ENCODE measurements around the gene FBRS. TPM values are rescaled to one million over a fixed set of nuclear protein-coding genes. Genes with fewer than 3 reads are reported as not detected.
"Not testable (repeated sequence)": the region's sequence is repeated elsewhere in the genome, so short reads cannot be mapped to it uniquely, and the experiment has no call there.

The FBRS gene
- total RNA-seq, 2 experiments from 2014 or later, result 83.8 to 84.8 TPM

DNA sequence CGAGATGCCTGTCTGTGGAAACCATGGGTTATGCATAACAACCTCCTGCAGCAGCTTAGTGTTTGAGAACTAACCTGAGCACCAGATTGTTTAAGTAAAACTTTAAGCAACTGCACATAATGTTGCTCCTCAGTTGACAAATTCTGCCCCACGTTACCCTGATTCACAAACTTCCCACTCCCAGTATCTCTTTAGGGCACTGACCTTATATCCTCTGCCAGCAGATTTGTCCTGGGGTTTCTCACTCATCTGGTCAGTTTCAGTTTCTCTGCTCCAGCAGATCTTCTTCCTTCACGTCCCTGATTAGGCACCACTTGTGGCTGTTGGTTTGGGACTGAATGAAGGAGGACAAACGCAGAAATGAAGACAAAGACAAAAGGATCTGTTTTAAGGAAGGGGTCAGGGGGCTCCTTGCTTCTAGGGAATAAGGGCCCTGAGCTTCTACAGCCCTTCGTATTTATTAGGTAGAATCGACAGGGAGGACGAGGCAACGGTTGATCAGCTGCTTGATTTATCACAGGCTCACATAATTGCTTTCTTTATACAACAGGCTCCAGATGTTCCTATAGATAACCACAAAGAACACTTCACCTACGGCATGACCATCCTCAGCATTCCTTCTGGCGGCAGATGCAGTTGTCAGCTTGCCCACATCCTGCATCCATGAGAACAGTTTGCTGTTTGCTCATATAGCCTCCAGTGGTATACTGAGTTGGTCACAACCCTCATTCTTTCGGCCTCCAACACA is 34.5 kb upstream of the FBRS start:
- Mint-ChIP-seq H3K27me3 (ENCODE audit: low read depth) (no peaks in the 10 kb centered on the region), H3K27ac (no peak overlapping the region), H3K4me1 (ENCODE audit: low read depth) (peaks cover 5% of the 10 kb centered on the region), H3K36me3 (ENCODE audit: low read depth) (no peaks in the 10 kb centered on the region), H3K4me3 (no peak overlapping the region), H3K9me3 (no peaks in the 10 kb centered on the region)
- CTCF ChIA-PET, result interaction anchor here (1.3 to 7.8 kb wide), 2 partner anchors 8 to 25 kb away, joined by 3 to 51 read pairs; no protein-coding TSS in a partner anchor
- no peak for DNase-seq
- intact Hi-C loops (cut with micrococcal nuclease), result no loop called here

DNA sequence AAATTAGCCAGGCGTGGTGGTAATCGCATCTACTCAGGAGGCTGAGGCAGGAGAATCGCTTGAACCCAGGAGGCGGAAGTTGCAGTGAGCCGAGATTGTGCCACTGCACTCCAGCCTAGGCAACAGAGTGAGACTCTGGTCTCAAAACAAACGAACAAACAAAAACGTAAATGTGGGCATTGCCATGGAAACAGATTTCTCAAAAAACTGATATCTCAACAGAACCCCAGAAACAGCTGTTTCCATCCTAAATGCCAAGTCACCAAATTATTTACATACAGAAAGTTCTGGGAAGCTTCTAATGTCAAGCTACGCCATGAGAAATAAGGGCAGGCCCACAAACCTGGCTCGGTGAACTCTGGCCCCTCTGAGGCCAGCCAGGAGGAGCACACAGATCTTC is 32.0 kb upstream of the FBRS start:
- Mint-ChIP-seq H3K9me3 (no peaks in the 10 kb centered on the region), H3K36me3 (ENCODE audit: low read depth) (no peaks in the 10 kb centered on the region), H3K27me3 (ENCODE audit: low read depth) (no peaks in the 10 kb centered on the region), H3K4me1 (ENCODE audit: low read depth) (peaks cover 6% of the 10 kb centered on the region), H3K27ac (no peak overlapping the region), H3K4me3 (no peak overlapping the region)
- CTCF ChIA-PET, result interaction anchor here (7.8 kb wide), 1 partner anchor 11 kb away, joined by 51 read pairs; no protein-coding TSS in a partner anchor
- intact Hi-C loops (cut with micrococcal nuclease), result no loop called here
- DNase-seq, result no peak

DNA sequence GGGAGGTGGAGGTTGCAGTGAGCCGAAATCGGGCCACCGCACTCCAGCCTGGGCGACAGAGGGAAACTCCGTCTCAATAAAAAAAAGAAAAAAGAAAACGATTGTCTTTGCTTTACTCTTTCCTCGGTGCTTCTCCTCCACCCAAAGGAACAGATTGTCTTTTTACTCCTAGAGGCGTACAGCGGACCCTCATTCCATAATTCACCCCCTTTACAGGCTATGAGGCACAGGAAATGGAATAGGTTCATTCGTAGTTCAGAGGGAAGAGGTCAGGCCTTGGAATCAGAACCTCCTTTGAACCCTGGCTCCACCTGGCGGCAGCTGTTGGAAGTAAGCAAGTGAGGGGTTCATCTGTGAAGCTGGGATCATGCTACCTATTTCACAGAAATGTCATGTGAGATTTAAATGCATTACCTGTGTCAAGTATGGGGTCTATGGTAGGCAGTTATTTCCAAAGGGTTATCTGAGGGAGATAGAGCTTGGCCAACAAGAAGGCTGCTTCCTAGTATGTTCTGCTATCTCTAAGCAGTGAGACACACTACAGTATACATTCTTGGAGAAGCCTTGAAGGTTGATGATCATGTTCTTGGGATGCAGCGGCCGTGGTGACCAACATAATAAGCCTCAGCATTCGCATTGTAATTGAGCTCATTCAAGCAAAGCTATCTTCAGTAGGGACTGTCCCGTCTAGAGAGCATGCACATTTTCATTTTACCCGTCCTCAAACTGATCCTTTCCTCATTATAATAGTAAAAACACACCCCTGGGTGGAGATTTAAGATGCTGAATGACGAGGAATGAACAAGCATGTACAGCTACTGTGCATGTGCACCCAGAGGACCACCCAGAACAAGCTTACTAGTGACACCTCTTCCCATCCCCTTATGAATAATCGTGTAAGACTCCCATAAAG is 29.3 kb upstream of the FBRS start:
- intact Hi-C loops (cut with micrococcal nuclease), result loop anchor here (1.0 kb wide), 1 partner anchor 199 kb away; the partner anchor contains the start of gene DCTPP1
- H3K27me3 Mint-ChIP-seq (ENCODE audit: low read depth), result no peaks in the 10 kb centered on the region
- H3K4me3 Mint-ChIP-seq, result peak overlapping the region; percentile 55
- peak overlapping the region; percentile 82 for H3K27ac Mint-ChIP-seq
- CTCF ChIA-PET, result interaction anchor here (0.6 to 7.8 kb wide), 29 partner anchors 9 to 514 kb away, joined by 3 to 51 read pairs (median 4); partner anchors contain the start of genes CD2BP2, DCTPP1, PRR14 and ZNF689
- H3K4me1 Mint-ChIP-seq (ENCODE audit: low read depth), result peaks cover 8% of the 10 kb centered on the region
- H3K36me3 Mint-ChIP-seq (ENCODE audit: low read depth), result no peaks in the 10 kb centered on the region
- DNase-seq, result peak; percentile 97
- no peaks in the 10 kb centered on the region for H3K9me3 Mint-ChIP-seq

DNA sequence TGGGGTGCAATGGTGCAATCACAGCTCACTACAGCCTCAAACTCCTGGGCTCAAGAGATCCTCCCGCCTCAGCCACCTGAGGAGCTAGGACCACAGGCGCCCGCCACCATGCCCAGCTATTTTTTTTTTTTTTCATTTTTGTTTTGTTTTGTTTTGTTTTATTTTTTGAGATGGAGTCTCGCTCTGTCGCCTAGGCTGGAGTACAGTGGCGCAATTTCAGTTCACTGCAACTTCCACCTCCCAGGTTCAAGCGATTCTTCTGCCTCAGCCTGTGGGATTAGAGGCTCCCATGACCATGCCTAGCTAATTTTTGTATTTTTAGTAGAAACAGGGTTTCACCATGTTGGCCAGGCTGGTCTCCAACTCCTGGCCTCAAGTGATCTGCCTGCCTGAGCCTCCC is 25.8 kb upstream of the FBRS start:
- H3K27me3 Mint-ChIP-seq (ENCODE audit: low read depth); intact Hi-C loops (cut with micrococcal nuclease); H3K9me3 Mint-ChIP-seq; H3K36me3 Mint-ChIP-seq (ENCODE audit: low read depth); H3K27ac Mint-ChIP-seq; DNase-seq; H3K4me3 Mint-ChIP-seq: not testable (repeated sequence)
- CTCF ChIA-PET, result interaction anchor here (0.8 to 1.8 kb wide), 4 partner anchors 13 to 202 kb away, joined by 3 to 9 read pairs (median 5); partner anchors contain the start of genes DCTPP1 and PRR14
- peaks cover 21% of the 10 kb centered on the region for H3K4me1 Mint-ChIP-seq (ENCODE audit: low read depth)

DNA sequence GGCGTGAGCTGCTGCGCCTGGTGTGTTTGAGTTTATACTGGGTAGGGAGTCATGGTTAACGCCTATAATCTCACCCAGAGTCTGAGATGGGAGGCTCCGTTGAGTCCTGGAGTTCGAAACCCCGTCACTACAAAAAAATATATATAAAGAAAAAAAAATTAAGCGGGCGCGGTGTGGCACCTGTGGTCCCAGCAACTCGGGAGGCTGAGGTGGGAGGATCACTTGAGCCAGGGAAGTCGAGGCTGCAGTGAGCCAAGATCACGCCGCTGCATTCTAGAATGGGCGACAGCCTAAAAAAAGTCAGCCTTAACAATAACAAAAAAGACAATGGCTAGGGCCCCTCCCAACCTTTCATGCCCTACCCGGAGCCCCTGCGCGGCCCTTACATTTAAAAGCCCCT is 24.7 kb upstream of the FBRS start:
- H3K4me3 Mint-ChIP-seq, result peak overlapping the region; percentile 83
- no peaks in the 10 kb centered on the region for H3K36me3 Mint-ChIP-seq (ENCODE audit: low read depth)
- no peaks in the 10 kb centered on the region for H3K9me3 Mint-ChIP-seq
- peaks cover 18% of the 10 kb centered on the region for H3K4me1 Mint-ChIP-seq (ENCODE audit: low read depth)
- CTCF ChIA-PET, result interaction anchor here (1.0 to 1.4 kb wide), 2 partner anchors 11 to 98 kb away, joined by 3 read pairs; no protein-coding TSS in a partner anchor
- no peak for DNase-seq
- peak overlapping the region; percentile 94 for H3K27ac Mint-ChIP-seq
- intact Hi-C loops (cut with micrococcal nuclease), result no loop called here
- no peaks in the 10 kb centered on the region for H3K27me3 Mint-ChIP-seq (ENCODE audit: low read depth)

DNA sequence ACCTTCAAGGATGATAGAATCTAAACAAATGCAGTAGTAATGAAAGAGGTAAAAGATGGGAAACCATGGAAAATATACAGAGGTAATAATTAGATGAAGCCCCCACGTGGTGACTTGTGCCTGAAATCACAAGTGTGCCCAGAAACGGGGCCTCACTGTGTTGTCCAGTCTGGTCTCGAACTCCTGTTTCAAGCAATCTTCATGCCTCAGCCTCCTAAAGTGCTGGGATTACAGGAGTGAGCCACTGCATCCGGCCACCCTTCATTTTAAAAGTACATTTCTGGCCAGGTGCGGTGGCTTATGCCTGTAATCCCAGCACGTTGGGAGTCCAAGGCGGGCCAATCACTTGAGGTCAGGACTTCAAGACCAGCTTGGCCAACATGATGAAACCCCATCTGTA is 21.6 kb upstream of the FBRS start:
- no peaks in the 10 kb centered on the region for H3K27me3 Mint-ChIP-seq (ENCODE audit: low read depth)
- H3K36me3 Mint-ChIP-seq (ENCODE audit: low read depth), result no peaks in the 10 kb centered on the region
- H3K4me3 Mint-ChIP-seq, result no peak overlapping the region
- peaks cover 14% of the 10 kb centered on the region for H3K4me1 Mint-ChIP-seq (ENCODE audit: low read depth)
- H3K9me3 Mint-ChIP-seq, result no peaks in the 10 kb centered on the region
- intact Hi-C loops (cut with micrococcal nuclease), result no loop called here
- no peak overlapping the region for H3K27ac Mint-ChIP-seq
- no peak for DNase-seq
- CTCF ChIA-PET, result interaction anchor here (0.6 to 2.6 kb wide), 10 partner anchors 8 to 794 kb away, joined by 3 to 9 read pairs (median 4); partner anchors contain the start of gene DCTPP1

DNA sequence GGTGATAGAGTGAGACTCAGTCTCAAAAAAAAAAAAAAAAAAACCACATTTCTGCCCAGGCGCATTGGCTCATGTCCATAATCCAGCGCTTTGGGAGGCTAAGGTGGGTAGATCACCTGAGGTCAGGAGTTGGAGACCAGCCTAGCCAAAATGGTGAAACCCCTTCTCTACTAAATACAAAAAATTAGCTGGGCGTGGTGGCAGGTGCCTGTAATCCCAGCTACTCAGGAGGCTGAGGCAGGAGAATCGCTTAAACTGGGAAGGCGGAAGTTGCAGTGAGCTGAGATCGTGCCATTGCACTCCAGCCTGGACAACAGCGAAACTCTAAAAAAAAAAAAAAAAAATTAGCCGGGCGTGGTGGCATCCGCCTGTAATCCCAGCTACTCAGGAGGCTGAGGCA is 21.1 kb upstream of the FBRS start:
- H3K27me3 Mint-ChIP-seq (ENCODE audit: low read depth); intact Hi-C loops (cut with micrococcal nuclease): not testable (repeated sequence)

DNA sequence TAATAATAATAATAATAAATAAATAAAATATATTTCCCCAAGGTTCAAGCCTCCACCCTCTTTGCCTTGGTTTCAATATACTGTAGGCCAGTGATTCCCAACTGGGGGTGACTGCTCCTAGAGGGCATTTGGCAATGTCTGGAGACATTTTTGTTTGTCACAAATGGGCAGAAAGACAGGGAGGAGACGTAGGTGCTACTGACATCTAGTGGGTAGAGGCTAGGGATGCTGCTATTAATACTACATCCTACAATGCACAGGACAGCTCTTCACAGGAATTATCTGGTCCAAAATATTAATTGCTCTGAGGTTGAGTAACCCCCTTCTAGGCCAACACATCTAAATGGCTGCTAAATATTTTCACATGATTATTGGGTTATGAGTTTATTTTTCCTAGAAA is 20.3 kb upstream of the FBRS start:
- no peaks in the 10 kb centered on the region for H3K27me3 Mint-ChIP-seq (ENCODE audit: low read depth)
- no peaks in the 10 kb centered on the region for H3K36me3 Mint-ChIP-seq (ENCODE audit: low read depth)
- no peak overlapping the region for H3K27ac Mint-ChIP-seq
- H3K4me3 Mint-ChIP-seq, result no peak overlapping the region
- CTCF ChIA-PET, result interaction anchor here (0.6 to 2.6 kb wide), 6 partner anchors 23 to 222 kb away, joined by 3 to 6 read pairs (median 4); no protein-coding TSS in a partner anchor
- intact Hi-C loops (cut with micrococcal nuclease), result no loop called here
- peaks cover 14% of the 10 kb centered on the region for H3K4me1 Mint-ChIP-seq (ENCODE audit: low read depth)
- H3K9me3 Mint-ChIP-seq, result no peaks in the 10 kb centered on the region
- DNase-seq, result peak; percentile 48

More for the DNA sequence above, 21.1 kb upstream of the FBRS start:
- H3K4me1 Mint-ChIP-seq (ENCODE audit: low read depth), result peaks cover 14% of the 10 kb centered on the region
- H3K4me3 Mint-ChIP-seq; DNase-seq; H3K9me3 Mint-ChIP-seq; H3K36me3 Mint-ChIP-seq (ENCODE audit: low read depth); H3K27ac Mint-ChIP-seq: not testable (repeated sequence)
- CTCF ChIA-PET, result interaction anchor here (0.6 to 2.6 kb wide), 12 partner anchors 11 to 794 kb away, joined by 3 to 6 read pairs (median 4); no protein-coding TSS in a partner anchor

DNA sequence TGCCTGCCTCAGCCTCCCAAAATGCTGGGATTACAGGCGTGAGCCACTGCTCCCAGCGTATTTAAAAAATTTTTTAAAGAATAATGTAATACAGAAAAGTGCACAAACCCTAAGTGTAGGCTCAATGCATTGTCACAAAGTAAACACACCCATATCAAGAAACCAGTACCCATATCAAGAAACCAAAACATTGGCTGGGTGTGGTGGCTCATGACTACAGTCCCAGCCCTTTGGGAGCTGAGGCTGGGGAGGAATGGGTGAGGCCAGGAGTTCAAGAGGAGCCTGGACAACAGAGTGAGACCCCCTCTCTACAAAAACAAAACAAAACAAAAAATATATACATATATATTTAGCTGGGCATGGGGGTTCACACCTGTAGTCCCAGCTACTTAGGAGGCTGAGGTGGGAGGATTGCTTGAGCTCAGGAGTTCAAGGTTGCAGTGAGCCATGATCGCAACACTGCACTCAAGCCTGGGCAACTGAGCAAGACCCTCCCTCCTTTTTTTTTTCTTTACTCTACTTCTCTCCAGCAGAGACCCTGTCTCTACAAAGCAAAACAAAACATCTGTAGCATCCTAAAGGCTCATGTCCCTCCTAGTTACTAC is 16.8 kb upstream of the FBRS start:
- Mint-ChIP-seq H3K4me3 (no peak overlapping the region), H3K4me1 (ENCODE audit: low read depth) (peaks cover under 1% of the 10 kb centered on the region), H3K9me3 (no peaks in the 10 kb centered on the region), H3K27ac (no peak overlapping the region), H3K27me3 (ENCODE audit: low read depth) (no peaks in the 10 kb centered on the region), H3K36me3 (ENCODE audit: low read depth) (no peaks in the 10 kb centered on the region)
- no peak for DNase-seq
- intact Hi-C loops (cut with micrococcal nuclease), result no loop called here
- CTCF ChIA-PET, result interaction anchor here (0.7 to 1.2 kb wide), 2 partner anchors 9 to 52 kb away, joined by 3 read pairs; no protein-coding TSS in a partner anchor

DNA sequence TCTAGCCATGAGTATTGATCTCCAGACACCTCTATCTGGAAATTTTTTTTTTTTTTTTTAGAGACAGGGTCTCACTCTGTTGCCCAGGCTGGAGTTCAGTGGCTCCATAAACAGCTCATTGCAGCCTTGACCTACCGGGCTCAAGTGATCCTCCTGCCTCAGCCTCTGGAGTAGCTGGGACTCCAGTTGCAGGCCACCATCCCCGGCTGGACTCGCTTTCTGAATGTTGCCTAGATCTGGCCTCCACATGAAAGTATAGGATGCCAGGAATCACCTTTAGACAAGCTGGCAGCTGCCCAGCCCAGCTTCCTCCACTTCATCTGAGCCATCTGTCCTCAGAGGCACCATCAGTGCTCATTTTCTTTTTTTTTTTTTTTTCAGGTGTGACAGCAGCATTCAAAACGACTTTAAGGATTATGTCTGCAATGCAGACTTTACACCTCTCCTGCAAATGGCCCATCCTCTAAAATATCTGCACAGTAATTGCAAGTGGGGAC is 13.8 kb upstream of the FBRS start:
- Mint-ChIP-seq H3K4me1 (ENCODE audit: low read depth) (peaks cover 2% of the 10 kb centered on the region), H3K27me3 (ENCODE audit: low read depth) (no peaks in the 10 kb centered on the region), H3K27ac (no peak overlapping the region), H3K4me3 (no peak overlapping the region), H3K9me3 (no peaks in the 10 kb centered on the region), H3K36me3 (ENCODE audit: low read depth) (no peaks in the 10 kb centered on the region)
- intact Hi-C loops (cut with micrococcal nuclease), result no loop called here
- no peak for DNase-seq
- CTCF ChIA-PET, result interaction anchor here (0.8 to 1.9 kb wide), 3 partner anchors 9 to 15 kb away, joined by 3 to 9 read pairs (median 4); no protein-coding TSS in a partner anchor

DNA sequence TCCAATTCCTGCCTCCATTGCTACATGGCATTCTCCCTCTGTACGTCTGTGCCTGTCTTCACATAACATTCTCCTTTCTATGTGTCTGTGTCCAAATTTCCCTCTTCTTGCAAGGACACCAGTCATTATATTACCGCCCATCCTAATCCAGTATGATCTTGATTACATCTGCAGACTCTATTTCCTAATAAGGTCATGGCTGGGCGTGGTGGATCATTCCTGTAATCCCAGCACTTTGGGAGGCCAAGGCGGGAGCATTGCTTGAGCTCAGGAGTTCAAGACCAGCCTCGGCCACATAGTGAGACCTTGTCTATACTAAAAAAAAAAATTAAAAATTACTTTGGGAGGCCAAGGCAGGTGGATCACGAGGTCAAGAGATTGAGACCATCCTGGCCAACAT is 12.5 kb upstream of the FBRS start:
- H3K4me3 Mint-ChIP-seq, result no peak overlapping the region
- no peak overlapping the region for H3K27ac Mint-ChIP-seq
- CTCF ChIA-PET, result interaction anchor here (0.7 to 1.9 kb wide), 3 partner anchors 10 to 94 kb away, joined by 3 to 9 read pairs (median 4); no protein-coding TSS in a partner anchor
- H3K9me3 Mint-ChIP-seq, result no peaks in the 10 kb centered on the region
- peaks cover 6% of the 10 kb centered on the region for H3K4me1 Mint-ChIP-seq (ENCODE audit: low read depth)
- intact Hi-C loops (cut with micrococcal nuclease), result no loop called here
- H3K36me3 Mint-ChIP-seq (ENCODE audit: low read depth), result no peaks in the 10 kb centered on the region
- DNase-seq, result no peak
- H3K27me3 Mint-ChIP-seq (ENCODE audit: low read depth), result no peaks in the 10 kb centered on the region

Data from activated naive CD4-positive, alpha-beta T cell treated with anti-CD3 and anti-CD28 coated beads for 36 hours (primary cell).